Stimulated activated CD8-positive, alpha-beta memory T cell treated with anti-CD3 and anti-CD28 coated beads, Interleukin-15, amount 100 ng/mL, for 48 hours (primary cell): Measurements from ENCODE around the gene CREG2.

Experiments used
- DNase-seq, 2 donors: peaks; one replicate each; pipeline ENCODE4 v3.0.0-alpha.2; 2020; ENCODE audit warnings: low read depth in 2 of 2

CREG2 gene

DNA sequence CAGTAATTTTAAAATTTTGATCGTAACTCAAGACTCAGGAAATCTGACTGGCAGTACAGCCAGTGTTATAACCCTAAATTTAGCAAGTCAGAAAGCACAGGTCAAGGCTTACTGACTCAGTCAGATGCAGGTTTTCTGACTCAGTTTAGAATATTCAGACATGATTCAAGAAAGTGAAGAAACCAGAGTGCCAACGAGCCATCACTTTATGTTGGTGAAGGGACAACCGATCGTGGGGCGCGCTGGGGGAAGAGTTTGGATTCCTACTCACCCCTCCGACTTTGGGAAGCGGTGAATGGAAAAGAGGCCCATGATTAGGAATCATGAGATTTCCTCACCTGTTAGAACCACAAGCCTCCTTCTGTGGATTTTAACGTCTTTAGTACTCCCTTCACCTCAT lies 79.8 kb downstream of the CREG2 start:
- DNase-seq = no peak

DNA sequence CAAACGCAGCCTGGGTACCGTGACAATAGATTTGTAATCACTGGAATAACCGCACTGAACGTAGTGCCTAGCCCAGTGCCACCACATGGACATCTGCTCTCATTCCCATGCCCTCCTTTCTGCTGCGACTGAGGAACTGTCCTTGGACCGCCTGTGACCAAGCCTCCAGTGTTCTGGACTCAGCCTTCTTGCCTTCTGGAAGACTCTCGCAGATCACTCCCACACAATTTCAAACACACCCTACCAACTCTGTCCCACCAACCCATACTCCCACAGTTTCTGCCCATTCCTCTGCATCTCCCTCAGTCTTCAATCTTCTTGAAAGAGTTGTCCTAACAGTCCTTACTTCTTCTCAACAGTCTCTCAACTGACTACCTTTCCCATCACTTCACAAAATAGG lies 80.9 kb downstream of the CREG2 start:
- no peak for DNase-seq

DNA sequence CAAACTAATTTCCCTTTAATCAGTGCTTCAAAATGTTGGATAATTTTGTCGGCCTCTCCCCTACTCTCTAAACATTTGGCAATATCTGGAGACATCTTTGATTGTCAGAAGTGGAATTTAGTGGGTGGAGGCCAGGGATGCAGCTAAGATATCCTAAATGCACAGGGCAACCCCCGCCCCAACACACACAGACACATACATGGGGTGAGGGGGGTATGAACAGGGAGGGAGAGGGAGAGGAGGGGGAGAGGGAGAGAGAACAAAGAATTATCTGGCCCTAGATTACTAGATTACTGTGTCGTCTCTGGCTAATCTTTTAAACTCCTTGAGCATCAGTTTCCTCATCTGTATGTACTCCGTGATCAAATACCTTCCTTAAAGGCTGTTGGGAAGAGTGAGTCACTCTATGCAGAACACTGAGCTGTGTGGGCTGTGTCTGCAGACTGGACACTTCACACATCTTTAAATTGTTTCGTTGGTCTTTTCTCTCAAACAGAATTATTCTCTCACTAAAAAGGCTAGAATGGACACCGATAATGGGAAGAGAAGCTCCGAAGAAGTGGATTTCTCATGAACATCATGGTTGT lies 81.7 kb downstream of the CREG2 start:
- DNase-seq = no peak

DNA sequence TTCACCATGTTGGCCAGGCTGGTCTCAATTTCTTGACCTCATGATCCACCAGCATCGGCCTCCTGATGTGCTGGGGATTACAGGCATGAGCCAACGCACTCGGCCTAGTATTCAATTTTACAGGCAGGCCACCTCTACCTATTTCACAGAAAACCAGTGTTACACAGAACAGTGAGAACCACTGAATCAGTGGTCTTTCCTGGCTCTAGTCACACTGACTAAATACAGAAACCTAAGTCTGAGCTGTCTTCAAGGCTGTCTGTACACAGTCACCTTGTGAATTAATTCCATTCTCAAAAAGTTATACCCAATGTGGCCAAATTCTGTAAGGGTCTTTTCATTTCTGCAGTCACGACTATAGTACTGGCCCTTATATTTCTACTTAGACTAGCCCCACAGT lies 82.3 kb downstream of the CREG2 start:
- no peak for DNase-seq

DNA sequence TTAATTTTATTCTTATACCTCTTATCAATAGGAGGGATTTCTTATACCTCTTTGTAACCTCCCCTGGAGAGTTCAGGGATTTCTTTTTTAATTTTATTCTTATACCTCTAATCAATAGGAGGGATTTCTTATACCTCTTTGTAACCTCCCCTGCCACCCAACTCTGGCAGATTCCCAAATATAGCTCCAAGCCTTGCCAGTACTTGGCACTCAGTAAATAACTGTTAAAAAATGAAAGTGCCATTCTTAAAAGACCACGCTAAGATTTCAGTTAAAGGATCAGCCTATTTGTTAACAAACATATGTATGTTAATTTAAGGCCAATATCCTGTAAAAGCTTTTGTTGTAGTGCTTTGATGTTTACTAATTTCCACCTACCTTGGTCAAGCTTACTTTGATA lies 83.6 kb downstream of the CREG2 start:
- DNase-seq = no peak

DNA sequence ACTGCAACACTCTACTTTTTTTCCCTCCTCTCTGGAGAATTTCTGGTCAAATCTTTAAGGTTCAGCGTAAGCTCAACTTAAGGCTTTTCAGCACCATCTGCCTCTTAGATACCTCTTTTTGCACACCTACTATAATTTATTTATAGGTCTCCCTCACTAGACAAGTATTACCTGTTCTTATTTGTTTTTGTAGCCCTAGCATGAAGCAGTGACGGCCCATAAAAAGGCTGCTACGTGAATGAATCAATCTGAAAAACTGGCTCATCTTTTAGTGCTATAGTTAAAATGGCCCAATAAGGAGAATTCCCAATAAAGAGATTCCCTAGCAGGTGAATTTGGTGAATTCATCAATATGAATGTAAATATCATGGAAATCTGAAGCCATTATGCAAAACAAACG lies 85.3 kb downstream of the CREG2 start:
- DNase-seq = no peak

DNA sequence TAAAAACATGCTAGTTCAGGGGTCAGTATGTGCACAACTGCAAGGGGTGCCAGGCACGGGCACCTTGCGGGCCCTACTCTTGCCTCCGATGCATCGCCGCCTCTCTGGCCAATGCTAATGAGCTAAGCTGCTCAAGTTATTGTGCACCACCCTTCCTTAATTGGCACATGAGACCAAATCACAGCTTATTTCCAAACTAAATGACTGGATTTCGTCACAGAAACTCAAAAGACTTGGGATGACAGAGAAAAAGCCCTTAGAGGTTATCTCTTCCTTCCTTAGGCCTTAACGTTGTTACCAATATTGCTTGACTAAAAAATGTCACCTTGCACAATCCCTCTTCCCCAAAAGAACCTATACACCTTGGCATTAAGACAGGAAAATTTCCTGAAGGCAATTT lies 86.5 kb downstream of the CREG2 start:
- no peak for DNase-seq

DNA sequence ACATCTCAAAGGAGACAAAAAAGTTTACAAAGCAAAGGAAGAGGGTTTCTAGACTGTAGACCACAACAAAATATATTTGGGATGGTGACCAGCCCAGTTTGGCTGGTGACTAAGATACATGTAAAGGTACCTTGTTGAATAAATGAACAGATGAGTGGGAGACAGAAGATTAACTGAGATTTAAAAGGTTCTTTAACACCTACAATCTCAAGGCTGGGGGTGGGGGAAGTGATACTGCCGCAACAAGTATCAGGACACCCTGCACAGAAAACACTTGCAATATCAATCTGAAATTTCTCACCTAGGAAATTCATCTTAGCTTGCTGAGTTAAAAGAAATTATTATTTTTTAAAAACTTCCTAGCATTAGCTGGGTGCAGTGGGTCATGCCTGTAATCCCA lies 87.1 kb downstream of the CREG2 start:
- DNase-seq = no peak

DNA sequence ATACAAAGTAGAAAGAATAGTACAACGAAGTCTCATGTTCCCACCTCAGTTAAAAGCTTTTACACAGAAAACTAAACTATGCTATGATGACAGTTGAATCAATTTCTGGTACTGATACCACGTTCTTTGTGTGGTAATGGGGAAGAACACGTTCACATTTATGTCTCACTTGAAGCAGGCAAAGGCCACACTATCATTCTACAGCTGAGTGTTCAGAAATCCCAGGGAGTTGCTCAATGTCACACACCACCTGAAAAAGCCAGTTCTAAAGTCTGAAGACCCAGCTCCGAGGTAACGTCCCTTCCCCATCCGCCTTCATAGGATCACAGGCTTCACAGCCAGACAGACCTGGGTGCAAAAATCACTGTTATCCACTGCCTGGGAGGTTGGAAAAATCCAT lies 87.7 kb downstream of the CREG2 start:
- DNase-seq = no peak

DNA sequence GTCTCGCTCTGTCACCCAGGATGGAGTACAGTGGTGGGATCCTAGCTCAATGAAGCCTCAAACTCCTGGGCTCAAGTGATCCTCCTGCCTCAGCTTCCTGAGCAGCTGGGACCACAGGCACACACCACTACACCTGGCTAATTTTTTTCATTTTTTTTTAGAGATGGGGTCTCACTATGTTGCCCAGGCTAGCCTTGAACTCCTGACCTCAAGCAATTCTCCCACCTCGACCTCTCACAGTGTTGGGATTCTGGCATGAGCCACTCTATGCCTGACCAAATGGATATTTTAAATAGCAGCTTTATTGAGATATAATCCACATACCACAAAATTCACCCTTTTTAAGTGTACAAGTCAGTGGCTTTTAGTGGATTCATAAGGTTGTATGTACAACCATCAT lies 89.9 kb downstream of the CREG2 start:
- DNase-seq = no peak

DNA sequence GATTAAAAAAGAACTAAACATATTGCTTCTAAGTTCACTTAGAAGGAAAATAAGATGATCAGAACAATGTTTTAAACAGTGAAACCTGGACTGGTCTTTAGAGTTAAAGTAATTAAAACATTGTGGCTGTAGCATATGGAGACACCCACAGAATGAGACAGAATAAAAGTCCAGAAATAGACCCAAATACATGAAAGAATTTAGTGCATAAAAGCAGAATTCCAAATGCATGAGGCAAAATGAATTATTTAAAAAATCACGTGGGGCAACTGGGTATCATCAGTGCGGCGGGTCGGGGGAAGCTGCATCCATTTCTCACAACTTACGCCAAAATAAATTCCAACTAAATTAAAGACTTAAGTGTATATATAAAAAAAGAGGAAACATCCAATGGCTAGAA lies 90.9 kb downstream of the CREG2 start:
- no peak for DNase-seq

DNA sequence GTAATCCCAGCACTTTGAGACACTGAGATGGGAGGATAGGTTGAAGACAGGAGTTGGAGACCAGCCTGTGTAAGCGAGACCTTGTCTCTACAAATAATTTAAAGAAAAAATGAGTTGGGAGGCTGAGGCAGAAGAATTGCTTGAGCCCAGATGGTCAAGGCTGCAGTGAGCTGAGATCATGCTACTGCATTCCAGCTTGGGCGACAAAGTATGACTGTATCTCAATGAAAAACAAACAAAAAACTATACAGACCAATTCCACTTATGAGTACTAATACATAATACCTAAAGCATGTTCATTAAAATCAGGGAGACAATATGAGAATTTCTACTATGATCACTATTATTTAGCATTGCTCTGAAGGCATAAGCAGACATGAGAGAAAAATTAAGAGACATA lies 91.4 kb downstream of the CREG2 start:
- no peak for DNase-seq
